Epithelial cell of proximal tubule (primary cell): ENCODE measurements around the gene NAB2. TPM values are rescaled to one million over a fixed set of nuclear protein-coding genes. Genes with fewer than 3 reads are reported as not detected.

ENCODE experiments used
- DNase-seq: peaks from one replicate; pipeline ENCODE4 v3.0.0-alpha.2; 2011; ENCODE audit warnings: low read depth
- H3K4me3 ChIP-seq: 2 replicates; pipeline ENCODE4 v1.5.1; 2011; ENCODE audit warnings: low read depth, mild to moderate bottlenecking, low read length
- total RNA-seq: library from RNA; depleted of rRNA; stranded (reverse); fragments of >200 nt; gene quantifications from 2 replicates; pipeline ENCODE4 v1.2.3, GENCODE V29; 2015
- TF ChIP-seq, protein P1 (sequence below): conservative IDR thresholded peaks from 2 replicates; pipeline ENCODE4 v1.5.1; 2012; ENCODE audit warnings: low read depth, mild to moderate bottlenecking, low read length

Gene NAB2
- total RNA-seq, 1 donor from 2014 or later: 24.4 TPM

DNA sequence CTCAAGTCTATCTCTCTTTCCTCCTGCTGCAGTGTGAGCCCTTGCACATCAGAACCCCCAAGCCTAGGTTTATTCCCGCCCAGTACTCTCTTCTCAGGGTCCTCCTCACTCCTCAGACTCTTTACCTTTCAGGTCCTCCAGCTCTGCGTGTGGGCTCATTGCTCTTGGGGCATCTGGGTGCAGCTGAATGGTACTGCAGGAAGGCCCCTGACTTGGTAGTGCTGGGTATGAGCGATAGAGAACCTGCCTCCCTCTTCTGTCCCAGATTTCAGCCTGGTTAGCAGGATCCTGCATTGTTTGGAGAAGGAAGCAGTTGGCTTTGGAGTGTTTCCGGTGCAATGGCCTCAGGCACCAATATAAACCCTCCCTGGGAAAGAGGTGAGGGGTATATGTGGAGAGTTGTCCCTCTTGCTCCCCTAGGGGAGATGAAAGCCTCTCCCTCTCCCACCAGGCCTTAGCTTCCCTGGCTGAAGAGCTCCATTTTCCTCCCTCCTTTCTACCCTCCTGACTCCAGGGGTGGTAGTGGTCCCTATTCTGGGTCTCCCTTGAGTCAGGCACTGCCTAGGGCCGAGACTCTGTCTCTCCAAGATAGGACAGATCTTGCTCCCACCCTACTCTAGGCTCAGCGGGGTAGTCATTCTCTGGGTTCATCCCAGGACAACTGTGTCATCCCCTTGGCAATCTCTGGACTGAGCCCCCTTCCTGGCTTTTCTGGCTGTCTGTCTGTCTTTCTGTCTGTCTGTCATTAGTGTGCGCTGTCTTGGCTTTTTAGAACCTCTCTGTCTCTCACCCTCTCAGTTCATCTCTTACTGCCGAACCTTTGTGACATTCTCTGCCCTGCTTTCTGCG, 43.2 kb downstream of the NAB2 start:
- no peak overlapping the region for H3K4me3 ChIP-seq
- TF ChIP-seq, protein P1, sequence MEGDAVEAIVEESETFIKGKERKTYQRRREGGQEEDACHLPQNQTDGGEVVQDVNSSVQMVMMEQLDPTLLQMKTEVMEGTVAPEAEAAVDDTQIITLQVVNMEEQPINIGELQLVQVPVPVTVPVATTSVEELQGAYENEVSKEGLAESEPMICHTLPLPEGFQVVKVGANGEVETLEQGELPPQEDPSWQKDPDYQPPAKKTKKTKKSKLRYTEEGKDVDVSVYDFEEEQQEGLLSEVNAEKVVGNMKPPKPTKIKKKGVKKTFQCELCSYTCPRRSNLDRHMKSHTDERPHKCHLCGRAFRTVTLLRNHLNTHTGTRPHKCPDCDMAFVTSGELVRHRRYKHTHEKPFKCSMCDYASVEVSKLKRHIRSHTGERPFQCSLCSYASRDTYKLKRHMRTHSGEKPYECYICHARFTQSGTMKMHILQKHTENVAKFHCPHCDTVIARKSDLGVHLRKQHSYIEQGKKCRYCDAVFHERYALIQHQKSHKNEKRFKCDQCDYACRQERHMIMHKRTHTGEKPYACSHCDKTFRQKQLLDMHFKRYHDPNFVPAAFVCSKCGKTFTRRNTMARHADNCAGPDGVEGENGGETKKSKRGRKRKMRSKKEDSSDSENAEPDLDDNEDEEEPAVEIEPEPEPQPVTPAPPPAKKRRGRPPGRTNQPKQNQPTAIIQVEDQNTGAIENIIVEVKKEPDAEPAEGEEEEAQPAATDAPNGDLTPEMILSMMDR: no peak
- DNase-seq: no peak

DNA sequence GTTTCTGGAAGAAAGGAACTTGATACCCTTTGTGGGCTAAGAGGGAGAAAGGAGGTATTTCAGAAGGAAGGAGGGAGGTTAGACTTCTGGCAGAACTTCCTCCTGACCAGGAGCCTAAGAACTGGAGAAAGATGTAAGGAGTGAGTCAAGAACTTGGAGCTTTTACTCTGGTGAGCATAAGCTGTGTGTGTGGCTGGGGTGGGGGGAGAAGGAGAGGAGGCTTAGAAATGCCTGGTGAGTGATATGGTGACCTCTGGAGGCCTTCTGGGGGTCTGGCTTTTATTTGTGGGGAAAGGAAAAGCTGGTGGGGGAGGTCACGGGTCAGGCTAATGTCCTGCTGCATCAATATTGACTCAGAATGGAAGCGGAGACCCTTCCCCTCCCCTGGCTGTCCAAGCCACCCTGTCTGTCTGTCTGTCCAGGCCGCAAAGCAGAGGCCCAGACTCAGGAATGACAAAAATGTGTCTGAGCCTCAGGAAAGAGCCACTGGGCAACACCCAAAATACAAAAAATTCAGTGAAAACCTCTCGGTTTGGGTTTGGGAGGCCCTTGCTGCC, 44.2 kb downstream of the NAB2 start:
- TF ChIP-seq, protein P1: no peak
- H3K4me3 ChIP-seq: no peak overlapping the region
- DNase-seq: no peak

DNA sequence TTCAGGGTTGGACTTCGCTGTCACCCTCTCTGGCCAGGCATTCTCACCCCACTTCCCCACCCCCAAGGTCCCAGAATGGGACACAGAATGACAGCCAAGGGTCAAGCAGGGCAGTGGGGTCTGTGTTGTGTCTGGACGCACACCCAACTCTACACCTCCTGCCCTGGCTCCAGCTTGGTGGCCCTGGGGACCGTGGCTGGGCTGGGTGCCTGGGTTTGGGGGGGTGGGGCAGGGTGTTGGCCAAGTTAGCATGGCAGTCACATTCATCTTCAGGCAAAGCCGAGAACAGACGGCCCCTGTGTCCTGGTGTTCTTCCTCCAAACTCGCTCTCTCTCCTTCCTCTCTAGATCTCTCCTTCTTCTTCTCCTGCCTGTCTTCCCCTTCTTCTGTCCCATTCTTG, 45.0 kb downstream of the NAB2 start:
- H3K4me3 ChIP-seq: no peak overlapping the region
- TF ChIP-seq, protein P1: no peak
- DNase-seq: no peak

DNA sequence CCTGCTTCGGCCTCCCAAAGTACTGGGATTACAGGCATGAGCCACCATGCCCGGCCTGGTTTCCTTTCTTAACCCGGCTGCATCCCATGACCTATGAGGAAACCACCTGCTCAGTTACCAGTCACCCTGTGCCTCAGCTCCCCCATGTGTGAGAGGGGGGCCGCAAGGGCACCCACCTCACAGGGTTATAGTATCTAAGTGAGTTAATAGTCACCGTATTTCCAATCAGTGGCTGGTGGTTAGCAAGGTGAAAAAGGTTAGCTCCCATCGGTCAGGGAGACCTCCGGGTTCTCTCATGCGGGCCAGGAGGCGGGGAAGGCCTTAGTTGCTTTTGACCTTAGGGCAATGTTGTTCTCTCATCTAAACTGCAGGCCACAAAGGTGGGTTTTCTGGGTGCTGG, 46.0 kb downstream of the NAB2 start:
- TF ChIP-seq, protein P1: no peak

DNA sequence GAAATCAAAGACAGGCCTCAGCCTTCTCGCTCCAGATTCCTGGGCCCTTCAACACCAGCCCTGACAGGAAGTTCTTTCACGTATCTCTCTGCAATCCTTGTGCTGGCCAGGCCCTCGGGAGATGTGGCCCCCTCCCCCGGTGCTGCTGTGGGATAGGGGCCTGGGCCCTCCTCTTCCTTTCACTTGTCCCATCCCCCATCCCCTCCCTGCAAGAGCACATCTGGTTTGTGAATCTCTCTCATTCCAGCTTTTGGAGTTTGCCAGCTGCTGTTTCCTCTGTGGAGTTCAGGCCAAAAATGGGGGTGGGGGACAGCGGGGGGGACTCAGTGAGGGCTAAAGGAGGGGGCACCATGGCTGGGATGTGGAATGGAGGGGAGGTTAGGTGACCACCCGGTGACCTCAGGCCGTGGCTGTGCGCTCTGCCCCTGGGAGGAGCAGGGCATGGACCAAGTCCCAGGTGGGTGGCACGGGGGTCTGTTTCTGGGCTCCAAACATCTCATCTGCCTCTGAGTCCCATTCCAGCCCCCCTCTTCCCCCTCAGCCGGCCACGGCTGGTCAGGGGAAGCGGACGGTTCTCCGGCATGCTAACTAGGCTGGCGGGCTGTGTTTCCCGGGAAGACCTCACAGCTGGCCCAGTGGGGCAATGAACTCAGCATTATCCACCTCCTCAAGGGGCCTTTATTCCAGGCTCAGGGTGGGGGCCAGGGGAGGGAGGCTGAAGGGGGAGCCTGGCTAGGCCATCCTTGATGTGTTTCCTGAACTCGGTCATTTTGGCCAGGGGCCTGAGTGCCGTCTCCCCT, 46.8 kb downstream of the NAB2 start:
- TF ChIP-seq, protein P1: no peak
- H3K4me3 ChIP-seq: no peak overlapping the region

More for the DNA sequence above, 46.0 kb downstream of the NAB2 start:
- DNase-seq: no peak
- H3K4me3 ChIP-seq: no peak overlapping the region

DNA sequence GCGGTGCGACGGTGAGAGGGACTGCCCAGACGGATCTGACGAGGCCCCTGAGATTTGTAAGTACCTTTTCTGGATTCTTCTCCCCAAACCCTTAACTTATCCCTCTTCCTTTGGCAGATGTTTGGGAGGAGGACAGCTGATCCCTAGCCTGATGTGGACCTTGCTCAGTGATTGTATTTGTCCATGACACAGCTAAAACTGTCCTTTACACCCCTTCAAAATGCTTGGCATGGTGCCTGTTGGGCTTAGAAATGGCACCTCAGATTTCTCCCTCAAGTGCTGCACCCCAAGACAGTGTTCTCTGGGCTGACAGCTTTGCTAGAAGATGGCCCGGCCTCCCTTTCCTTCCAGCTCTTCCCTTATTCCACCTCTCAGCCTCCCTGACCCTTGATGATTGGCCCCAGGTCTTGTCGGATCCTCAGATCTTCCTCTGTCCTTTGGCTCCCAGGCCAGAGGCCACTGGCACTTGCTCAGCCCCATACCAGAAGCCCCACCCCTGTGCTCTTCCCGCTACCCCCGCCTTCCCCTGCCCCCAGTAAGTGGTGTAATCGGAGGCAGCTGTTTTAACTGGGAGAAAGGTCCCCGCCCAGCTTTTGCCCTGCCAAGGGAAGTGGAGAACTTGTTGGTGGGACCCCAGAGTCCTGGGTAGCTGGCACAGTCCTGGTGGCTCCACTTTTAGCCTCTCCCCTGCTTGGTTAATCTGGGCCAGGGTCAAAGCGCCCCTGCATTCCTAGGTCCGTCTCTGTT, 49.8 kb downstream of the NAB2 start:
- no peak for DNase-seq
- TF ChIP-seq, protein P1: no peak

More for the DNA sequence above, 46.8 kb downstream of the NAB2 start:
- DNase-seq: no peak

More for the DNA sequence above, 49.8 kb downstream of the NAB2 start:
- no peak overlapping the region for H3K4me3 ChIP-seq
